Activated naive CD4-positive, alpha-beta T cell treated with anti-CD3 and anti-CD28 coated beads for 36 hours (primary cell): ENCODE measurements around the gene TSR2. TPM values are rescaled to one million over a fixed set of nuclear protein-coding genes. Genes with fewer than 3 reads are reported as not detected.

Experiments used
- CTCF ChIA-PET: fragments of 350-600 bp; sonication (Branson Sonifier 250); formaldehyde crosslinking; loops from one replicate; lab custom pipeline; 2021; ENCODE audit warnings: antibody characterized with exemption; lab: Charles Lee
- DNase-seq: peaks from one replicate; pipeline ENCODE4 v3.0.0-alpha.2; 2020
- H3K27ac Mint-ChIP-seq: one replicate; pipeline ENCODE4 v1.8.0; 2021; ENCODE audit warnings: mild to moderate bottlenecking, mixed read lengths
- H3K27me3 Mint-ChIP-seq: one replicate; pipeline ENCODE4 v1.8.0; 2021; ENCODE audit warnings: low read depth, mixed read lengths
- H3K36me3 Mint-ChIP-seq: one replicate; pipeline ENCODE4 v1.8.0; 2021; ENCODE audit warnings: low read depth, mixed read lengths
- H3K4me1 Mint-ChIP-seq: one replicate; pipeline ENCODE4 v1.8.0; 2021; ENCODE audit warnings: low read depth, mixed read lengths
- H3K4me3 Mint-ChIP-seq: one replicate; pipeline ENCODE4 v1.8.0; 2021; ENCODE audit warnings: mild to moderate bottlenecking, moderate library complexity, mixed read lengths
- H3K9me3 Mint-ChIP-seq: one replicate; pipeline ENCODE4 v1.8.0; 2021; ENCODE audit warnings: mixed read lengths
- intact Hi-C: fragments of 100-400 bp; cut with micrococcal nuclease; formaldehyde crosslinking; loops from one replicate; pipeline ENCODE4 v1.15.1; 2023
- total RNA-seq, 2 experiments: library from RNA; stranded (reverse); gene quantifications; one replicate each; pipeline ENCODE4 v1.2.3, GENCODE V29; 2021

Gene TSR2
- total RNA-seq, result 10 to 100 TPM; 24.4 to 26.1 TPM

- Mint-ChIP-seq H3K36me3 (peaks cover 6% of the 10 kb centered on the region), H3K4me3 (peak within 1 kb of the TSS; percentile 89), H3K27me3 (no peaks in the 10 kb centered on the region), H3K27ac (peak within 1 kb of the TSS; percentile 69), H3K4me1 (peaks cover 24% of the 10 kb centered on the region), H3K9me3 (no peaks in the 10 kb centered on the region)
- DNase-seq, result peak; percentile 86
- intact Hi-C loops, result loop anchor here (1.0 kb wide), 6 partner anchors 82 to 396 kb away; partner anchors contain the start of genes FAM120C, GNL3L, PHF8 and WNK3
- CTCF ChIA-PET, result interaction anchor here (0.6 to 0.9 kb wide), 2 partner anchors 17 to 192 kb away, joined by 3 to 4 read pairs; no protein-coding TSS in a partner anchor
These were observed at the start of gene TSR2 for GRCh38 chrX:54439960-54440871. Gene TSR2 (plus strand): TSS chrX:54440404. CDS start chrX:54440422, 18 bp downstream.

GRCh38 chrX:54397113-54397512, 43.1 kb upstream of the TSR2 start:
- Mint-ChIP-seq H3K4me3 (no peak overlapping the region), H3K9me3 (peaks cover 1% of the 10 kb centered on the region), H3K27me3 (no peaks in the 10 kb centered on the region), H3K27ac (no peak overlapping the region), H3K4me1 (no peaks in the 10 kb centered on the region), H3K36me3 (no peaks in the 10 kb centered on the region)
- CTCF ChIA-PET, result no interaction called here
- intact Hi-C loops, result no loop called here
- no peak for DNase-seq

GRCh38 chrX:54407266-54407665, 32.9 kb upstream of the TSR2 start:
- peaks cover 8% of the 10 kb centered on the region for H3K4me1 Mint-ChIP-seq
- DNase-seq, result no peak
- H3K4me3 Mint-ChIP-seq, result no peak overlapping the region
- CTCF ChIA-PET, result no interaction called here
- no peaks in the 10 kb centered on the region for H3K27me3 Mint-ChIP-seq
- H3K27ac Mint-ChIP-seq, result no peak overlapping the region
- no peaks in the 10 kb centered on the region for H3K9me3 Mint-ChIP-seq
- no peaks in the 10 kb centered on the region for H3K36me3 Mint-ChIP-seq
- intact Hi-C loops, result no loop called here

- no peak for DNase-seq
- Mint-ChIP-seq H3K4me1 (peaks cover 11% of the 10 kb centered on the region), H3K27ac (no peak overlapping the region), H3K27me3 (peaks cover 5% of the 10 kb centered on the region), H3K9me3 (no peaks in the 10 kb centered on the region), H3K36me3 (no peaks in the 10 kb centered on the region), H3K4me3 (no peak overlapping the region)
- CTCF ChIA-PET, result no interaction called here
- intact Hi-C loops, result no loop called here
These were observed 28.5 kb upstream of the TSR2 start for GRCh38 chrX:54411732-54412131.

GRCh38 chrX:54413753-54414152, 26.5 kb upstream of the TSR2 start:
- CTCF ChIA-PET, result no interaction called here
- H3K4me1 Mint-ChIP-seq, result peaks cover 9% of the 10 kb centered on the region
- intact Hi-C loops, result no loop called here
- no peak overlapping the region for H3K4me3 Mint-ChIP-seq
- no peaks in the 10 kb centered on the region for H3K36me3 Mint-ChIP-seq
- H3K9me3 Mint-ChIP-seq, result no peaks in the 10 kb centered on the region
- H3K27ac Mint-ChIP-seq, result no peak overlapping the region
- H3K27me3 Mint-ChIP-seq, result peaks cover 7% of the 10 kb centered on the region
- DNase-seq, result no peak

GRCh38 chrX:54415534-54416350, 24.5 kb upstream of the TSR2 start:
- H3K27me3 Mint-ChIP-seq, result peaks cover 7% of the 10 kb centered on the region

GRCh38 chrX:54416965-54417364, 23.2 kb upstream of the TSR2 start:
- Mint-ChIP-seq H3K36me3 (no peaks in the 10 kb centered on the region), H3K9me3 (no peaks in the 10 kb centered on the region), H3K27ac (no peak overlapping the region), H3K4me1 (peaks cover 3% of the 10 kb centered on the region), H3K27me3 (peaks cover 7% of the 10 kb centered on the region), H3K4me3 (no peak overlapping the region)
- CTCF ChIA-PET, result no interaction called here
- intact Hi-C loops, result no loop called here
- no peak for DNase-seq

More at GRCh38 chrX:54415534-54416350, 24.5 kb upstream of the TSR2 start:
- H3K4me1 Mint-ChIP-seq, result peaks cover 3% of the 10 kb centered on the region
- no peaks in the 10 kb centered on the region for H3K9me3 Mint-ChIP-seq
- H3K4me3 Mint-ChIP-seq, result no peak overlapping the region
- no peaks in the 10 kb centered on the region for H3K36me3 Mint-ChIP-seq
- intact Hi-C loops, result no loop called here
- H3K27ac Mint-ChIP-seq, result no peak overlapping the region
- no peak for DNase-seq
- CTCF ChIA-PET, result no interaction called here

- peaks cover 3% of the 10 kb centered on the region for H3K4me1 Mint-ChIP-seq
- DNase-seq, result no peak
- CTCF ChIA-PET, result no interaction called here
- no peaks in the 10 kb centered on the region for H3K9me3 Mint-ChIP-seq
- intact Hi-C loops, result no loop called here
- H3K36me3 Mint-ChIP-seq, result no peaks in the 10 kb centered on the region
- no peak overlapping the region for H3K27ac Mint-ChIP-seq
- H3K27me3 Mint-ChIP-seq, result peaks cover 7% of the 10 kb centered on the region
- H3K4me3 Mint-ChIP-seq, result no peak overlapping the region
These were observed 20.5 kb upstream of the TSR2 start for GRCh38 chrX:54419559-54420302.

GRCh38 chrX:54422168-54422567, 18.0 kb upstream of the TSR2 start:
- Mint-ChIP-seq H3K27me3 (peaks cover under 1% of the 10 kb centered on the region), H3K36me3 (no peaks in the 10 kb centered on the region)

GRCh38 chrX:54423161-54423888, 16.9 kb upstream of the TSR2 start:
- Mint-ChIP-seq H3K4me1 (no peaks in the 10 kb centered on the region), H3K9me3 (no peaks in the 10 kb centered on the region), H3K27me3 (no peaks in the 10 kb centered on the region), H3K36me3 (no peaks in the 10 kb centered on the region), H3K27ac (no peak overlapping the region), H3K4me3 (no peak overlapping the region)
- peak; percentile 25 for DNase-seq
- CTCF ChIA-PET, result interaction anchor here (0.7 kb wide), 1 partner anchor 17 kb away, joined by 3 read pairs; no protein-coding TSS in a partner anchor
- intact Hi-C loops, result loop anchor here (2.0 kb wide), 2 partner anchors 363 to 633 kb away; no protein-coding TSS in a partner anchor

More at GRCh38 chrX:54422168-54422567, 18.0 kb upstream of the TSR2 start:
- CTCF ChIA-PET, result no interaction called here
- intact Hi-C loops, result loop anchor here (2.0 kb wide), 2 partner anchors 365 to 635 kb away; no protein-coding TSS in a partner anchor
- Mint-ChIP-seq H3K27ac (no peak overlapping the region), H3K9me3 (no peaks in the 10 kb centered on the region), H3K4me3 (no peak overlapping the region), H3K4me1 (no peaks in the 10 kb centered on the region)
- DNase-seq, result no peak

- H3K27ac Mint-ChIP-seq, result no peak overlapping the region
- no peak for DNase-seq
- CTCF ChIA-PET, result interaction anchor here (0.6 kb wide), 1 partner anchor 18 kb away, joined by 3 read pairs; no protein-coding TSS in a partner anchor
- H3K4me1 Mint-ChIP-seq, result no peaks in the 10 kb centered on the region
- H3K4me3 Mint-ChIP-seq, result no peak overlapping the region
- intact Hi-C loops, result no loop called here
- H3K27me3 Mint-ChIP-seq, result no peaks in the 10 kb centered on the region
- no peaks in the 10 kb centered on the region for H3K36me3 Mint-ChIP-seq
- H3K9me3 Mint-ChIP-seq, result no peaks in the 10 kb centered on the region
These were observed 12.3 kb upstream of the TSR2 start for GRCh38 chrX:54427837-54428424.
